SK-N-SH treated with all-trans-retinoic acid at 6 μM for 48 hours (cell line): ENCODE data around the gene SCFD2.

Experiments
- ATAC-seq: fragments of 200-7000 bp; cut with Tn5 transposase; 3 replicates; pipeline ENCODE4 v1.9.1; 2020; ENCODE audit warnings: mild to moderate bottlenecking, moderate library complexity
- ARNTL ChIP-seq: fragments of 450-650 bp; formaldehyde crosslinking; IDR thresholded peaks from 2 replicates; pipeline ENCODE4 v1.5.0; 2020; ENCODE audit warnings: low read depth, mild to moderate bottlenecking, moderate library complexity, borderline replicate concordance
- BACH2 ChIP-seq: fragments of 250-450 bp; sonication (Bioruptor Pico); IDR thresholded peaks from 2 replicates; pipeline ENCODE4 v1.9.0; 2021; ENCODE audit warnings: mild to moderate bottlenecking, borderline replicate concordance
- CREB5 ChIP-seq: fragments of 250-450 bp; sonication (Bioruptor Pico); IDR thresholded peaks from 2 replicates; pipeline ENCODE4 v1.5.1; 2020; ENCODE audit warnings: low read depth, mild to moderate bottlenecking, moderate library complexity
- CSDC2 ChIP-seq: fragments of 250-450 bp; sonication (Bioruptor Pico); IDR thresholded peaks from 2 replicates; pipeline ENCODE4 v1.5.0; 2020; ENCODE audit warnings: mild to moderate bottlenecking, moderate library complexity
- CSRNP3 ChIP-seq: fragments of 250-450 bp; sonication (Bioruptor Pico); IDR thresholded peaks from 2 replicates; pipeline ENCODE4 v1.5.1; 2021; ENCODE audit warnings: mild to moderate bottlenecking, moderate library complexity
- ESRRG ChIP-seq: fragments of 250-450 bp; sonication (Bioruptor Pico); IDR thresholded peaks from 2 replicates; pipeline ENCODE4 v1.6.1; 2021; ENCODE audit warnings: mild to moderate bottlenecking
- GLIS3 ChIP-seq: fragments of 250-450 bp; sonication (Bioruptor Pico); IDR thresholded peaks from 2 replicates; pipeline ENCODE4 v1.5.0; 2020; ENCODE audit warnings: mild to moderate bottlenecking, moderate library complexity
- ISL1 ChIP-seq: fragments of 250-450 bp; sonication (Bioruptor Pico); IDR thresholded peaks from 2 replicates; pipeline ENCODE4 v2.1.2; 2022; ENCODE audit warnings: mild to moderate bottlenecking, moderate library complexity
- PATZ1 ChIP-seq: fragments of 250-450 bp; sonication (Bioruptor Pico); IDR thresholded peaks from 2 replicates; pipeline ENCODE4 v1.8.0; 2020; ENCODE audit warnings: mild to moderate bottlenecking, moderate library complexity, borderline replicate concordance
- POU6F1 ChIP-seq: fragments of 250-450 bp; sonication (Bioruptor Pico); IDR thresholded peaks from 2 replicates; pipeline ENCODE4 v1.8.0; 2021; ENCODE audit warnings: low read depth, mild to moderate bottlenecking, moderate library complexity, borderline replicate concordance
- PPARA ChIP-seq: fragments of 250-450 bp; sonication (Bioruptor Pico); IDR thresholded peaks from 2 replicates; pipeline ENCODE4 v1.5.0; 2020; ENCODE audit warnings: mild to moderate bottlenecking, borderline replicate concordance
- RARB ChIP-seq: fragments of 250-450 bp; sonication (Bioruptor Pico); IDR thresholded peaks from 2 replicates; pipeline ENCODE4 v1.8.0; 2021; ENCODE audit warnings: mild to moderate bottlenecking, moderate library complexity
- SNAI2 ChIP-seq: fragments of 250-450 bp; sonication (Bioruptor Pico); IDR thresholded peaks from 2 replicates; pipeline ENCODE4 v1.5.0; 2020; ENCODE audit warnings: mild to moderate bottlenecking, moderate library complexity
- TCF4 ChIP-seq: fragments of 250-450 bp; sonication (Bioruptor Pico); IDR thresholded peaks from 2 replicates; pipeline ENCODE4 v1.8.0; 2021; ENCODE audit warnings: mild to moderate bottlenecking, moderate library complexity, borderline replicate concordance
- TOX ChIP-seq: fragments of 250-450 bp; sonication (Bioruptor Pico); IDR thresholded peaks from 2 replicates; pipeline ENCODE4 v1.8.0; 2021; ENCODE audit warnings: mild to moderate bottlenecking, moderate library complexity, borderline replicate concordance
- TSHZ2 ChIP-seq: fragments of 250-450 bp; sonication (Bioruptor Pico); IDR thresholded peaks from 2 replicates; pipeline ENCODE4 v1.5.0; 2020; ENCODE audit warnings: mild to moderate bottlenecking, moderate library complexity
- ZC3H10 ChIP-seq: fragments of 250-450 bp; sonication (Bioruptor Pico); IDR thresholded peaks from 2 replicates; pipeline ENCODE4 v1.5.1; 2021; ENCODE audit warnings: mild to moderate bottlenecking, moderate library complexity
- ZFP3 ChIP-seq: fragments of 250-450 bp; sonication (Bioruptor Pico); IDR thresholded peaks from 2 replicates; pipeline ENCODE4 v1.5.0; 2020; ENCODE audit warnings: mild to moderate bottlenecking, moderate library complexity
- ZFP30 ChIP-seq: fragments of 450-650 bp; formaldehyde crosslinking; IDR thresholded peaks from 2 replicates; pipeline ENCODE4 v1.5.0; 2022; ENCODE audit warnings: mild to moderate bottlenecking, moderate library complexity
- ZNF565 ChIP-seq: fragments of 450-650 bp; formaldehyde crosslinking; conservative IDR thresholded peaks from 2 replicates; pipeline ENCODE4 v1.5.0; 2020; ENCODE audit warnings: low read depth, mild to moderate bottlenecking, moderate library complexity
- ZNF70 ChIP-seq: fragments of 450-650 bp; formaldehyde crosslinking; IDR thresholded peaks from 2 replicates; pipeline ENCODE4 v1.5.0; 2020; ENCODE audit warnings: mild to moderate bottlenecking, moderate library complexity

SCFD2 gene

GRCh38 chr4:53131562-53131925 is 234.3 kb downstream of the SCFD2 start:
- no peak for ATAC-seq
- TF ChIP-seq ZNF565 (CRISPR knock-in tag) (no peak), PATZ1 (CRISPR knock-in tag) (no peak), CSRNP3 (no peak), TCF4 (CRISPR knock-in tag) (no peak), TOX (CRISPR knock-in tag) (no peak), ZC3H10 (CRISPR knock-in tag) (no peak), GLIS3 (CRISPR knock-in tag) (no peak), PPARA (CRISPR knock-in tag) (no peak), BACH2 (CRISPR knock-in tag) (no peak), ESRRG (CRISPR knock-in tag) (no peak), TSHZ2 (CRISPR knock-in tag) (no peak), POU6F1 (CRISPR knock-in tag) (no peak), ZNF70 (CRISPR knock-in tag) (no peak), SNAI2 (no peak)

GRCh38 chr4:53130896-53131561 is 234.8 kb downstream of the SCFD2 start:
- no peak for ATAC-seq
- TF ChIP-seq PATZ1 (CRISPR knock-in tag), result no peak
- TF ChIP-seq PPARA (CRISPR knock-in tag), result no peak
- TF ChIP-seq TCF4 (CRISPR knock-in tag), result no peak
- no peak for TF ChIP-seq RARB (CRISPR knock-in tag)
- no peak for TF ChIP-seq ESRRG (CRISPR knock-in tag)
- no peak for TF ChIP-seq ZNF70 (CRISPR knock-in tag)
- TF ChIP-seq TSHZ2 (CRISPR knock-in tag), result no peak
- no peak for TF ChIP-seq CSRNP3
- no peak for TF ChIP-seq ZC3H10 (CRISPR knock-in tag)
- no peak for TF ChIP-seq CSDC2 (CRISPR knock-in tag)
- TF ChIP-seq TOX (CRISPR knock-in tag), result no peak
- TF ChIP-seq ISL1 (CRISPR knock-in tag), result no peak
- TF ChIP-seq ZFP30 (CRISPR knock-in tag), result no peak
- no peak for TF ChIP-seq ZFP3 (CRISPR knock-in tag)
- no peak for TF ChIP-seq ARNTL (CRISPR knock-in tag)
- no peak for TF ChIP-seq ZNF565 (CRISPR knock-in tag)
- no peak for TF ChIP-seq CREB5 (CRISPR knock-in tag)
- no peak for TF ChIP-seq BACH2 (CRISPR knock-in tag)
